GM19452 (cell line): ENCODE results near the gene RPL36.
"Not testable (repeated sequence)": the region's sequence is repeated elsewhere in the genome, so short reads cannot be mapped to it uniquely, and the experiment has no call there.

Source experiments
- ATAC-seq: cut with Tn5 transposase; IDR thresholded peaks from one replicate; pipeline ENCODE4 v1.9.1; 2021; ENCODE audit not compliant: unreplicated experiment

Gene RPL36

GRCh38 chr19:5688262-5688881 is 1.7 kb upstream of the RPL36 start:
- not testable (repeated sequence) for ATAC-seq

DNA sequence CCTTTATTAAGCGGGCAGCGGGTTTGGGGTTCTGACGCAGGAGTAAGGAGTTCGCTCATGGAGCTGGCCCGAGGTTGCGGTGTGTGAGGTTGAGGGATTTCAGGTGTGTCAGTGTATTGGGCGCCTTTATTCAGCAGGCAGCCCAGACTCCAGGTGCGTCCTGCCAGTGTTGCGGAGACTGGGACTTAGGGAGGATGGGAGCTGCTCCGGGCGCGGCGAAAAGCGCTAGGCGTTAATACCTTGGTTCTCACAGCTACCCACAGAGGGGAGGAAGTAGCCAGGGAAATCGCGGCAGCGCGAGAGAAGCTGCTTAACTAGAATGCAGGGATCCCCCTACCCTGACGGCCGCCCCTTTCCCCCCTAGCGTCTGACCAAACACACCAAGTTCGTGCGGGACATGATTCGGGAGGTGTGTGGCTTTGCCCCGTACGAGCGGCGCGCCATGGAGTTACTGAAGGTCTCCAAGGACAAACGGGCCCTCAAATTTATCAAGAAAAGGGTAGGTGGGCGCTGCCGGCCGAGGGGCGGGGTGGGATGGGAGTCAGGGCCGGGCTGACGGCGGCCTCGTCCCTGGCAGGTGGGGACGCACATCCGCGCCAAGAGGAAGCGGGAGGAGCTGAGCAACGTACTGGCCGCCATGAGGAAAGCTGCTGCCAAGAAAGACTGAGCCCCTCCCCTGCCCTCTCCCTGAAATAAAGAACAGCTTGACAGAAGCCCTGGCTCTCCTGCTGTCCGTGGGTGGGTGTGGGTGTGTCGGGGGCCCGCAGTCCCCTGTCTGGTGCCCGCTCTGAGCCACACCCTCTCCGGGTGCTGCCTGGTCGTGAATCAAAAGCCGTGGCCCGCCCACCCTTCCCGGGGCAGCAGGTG is 1.1 kb downstream of the RPL36 start:
- no peak for ATAC-seq

- no peak for ATAC-seq
Measured at GRCh38 chr19:5691822-5692722, 2.0 kb downstream of the RPL36 start.

- ATAC-seq: no peak
Measured at GRCh38 chr19:5692723-5693194, 2.7 kb downstream of the RPL36 start.

DNA sequence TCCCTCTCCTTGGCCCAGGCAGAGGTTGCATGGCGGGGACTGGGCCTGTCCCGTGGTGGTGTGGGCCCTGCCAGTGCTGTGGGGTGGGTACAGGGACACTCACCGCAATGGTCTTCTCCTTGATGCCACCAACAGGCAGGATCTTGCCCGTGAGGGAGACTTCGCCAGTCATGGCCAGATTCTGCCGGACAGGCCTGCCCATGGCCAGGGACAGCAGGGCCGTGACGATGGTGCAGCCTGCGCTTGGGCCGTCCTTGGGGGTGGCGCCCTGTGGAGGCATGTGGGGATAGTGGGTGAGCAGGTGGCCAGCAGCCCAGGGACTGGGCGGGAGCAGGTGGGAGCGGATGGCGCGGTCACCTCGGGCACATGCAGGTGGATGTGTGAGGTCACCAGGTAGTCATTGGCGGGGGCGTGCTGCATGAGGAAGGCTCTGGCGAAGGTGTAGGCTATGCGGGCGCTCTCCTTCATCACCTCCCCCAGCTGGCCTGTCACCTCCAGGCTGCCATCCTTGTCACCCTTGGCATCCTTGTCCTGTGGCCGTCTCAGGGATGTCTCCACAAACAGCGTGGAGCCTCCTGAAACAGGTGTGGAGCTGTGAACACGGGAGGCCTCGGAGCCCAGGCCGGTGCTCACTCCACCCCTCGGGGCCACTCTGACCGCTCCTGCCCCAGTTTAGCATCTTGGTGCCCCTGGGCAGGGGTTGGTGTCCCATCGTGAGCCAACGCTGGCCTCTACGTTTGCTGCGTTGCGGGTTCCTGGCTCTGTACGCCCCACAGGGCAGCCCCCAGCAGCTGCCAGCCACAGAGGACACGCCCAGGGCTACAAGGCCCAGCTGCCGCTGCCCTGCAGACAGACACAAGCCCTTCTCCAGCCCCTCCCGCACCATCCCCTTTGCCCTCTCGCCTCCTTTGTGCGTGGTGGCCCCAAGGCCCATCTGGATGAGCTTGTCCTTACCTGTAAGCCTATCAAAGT is 3.4 kb downstream of the RPL36 start:
- ATAC-seq: no peak

GRCh38 chr19:5694167-5694955 is 4.3 kb downstream of the RPL36 start:
- ATAC-seq: no peak

GRCh38 chr19:5694956-5695648 is 5.0 kb downstream of the RPL36 start:
- no peak for ATAC-seq

DNA sequence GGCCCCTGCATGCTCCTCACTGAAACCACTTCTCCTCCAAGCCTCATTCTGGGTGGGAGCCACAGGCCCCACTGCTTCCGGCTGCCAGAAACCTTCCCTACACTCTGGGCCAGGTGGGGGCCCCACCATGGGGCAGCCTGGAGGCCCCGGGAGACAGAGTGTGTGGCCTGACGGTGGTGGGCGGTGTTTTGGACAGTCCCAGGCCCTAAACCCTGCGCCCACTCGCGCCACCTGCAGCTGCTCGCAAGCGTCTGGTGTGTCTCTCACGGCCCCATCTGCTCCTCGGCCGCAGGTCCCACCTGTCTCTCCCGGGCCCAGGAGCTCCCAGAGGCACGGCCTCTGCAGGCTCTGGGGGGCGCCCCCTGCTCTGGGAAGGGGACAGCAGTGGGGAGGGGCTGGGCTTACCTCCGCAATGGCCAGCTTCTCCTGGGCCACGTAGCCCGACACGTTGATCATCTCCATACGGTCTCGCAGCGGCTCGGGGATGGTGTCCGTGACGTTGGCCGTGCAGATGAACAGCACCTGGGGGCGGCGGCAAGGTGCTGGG is 5.6 kb downstream of the RPL36 start:
- ATAC-seq: no peak

DNA sequence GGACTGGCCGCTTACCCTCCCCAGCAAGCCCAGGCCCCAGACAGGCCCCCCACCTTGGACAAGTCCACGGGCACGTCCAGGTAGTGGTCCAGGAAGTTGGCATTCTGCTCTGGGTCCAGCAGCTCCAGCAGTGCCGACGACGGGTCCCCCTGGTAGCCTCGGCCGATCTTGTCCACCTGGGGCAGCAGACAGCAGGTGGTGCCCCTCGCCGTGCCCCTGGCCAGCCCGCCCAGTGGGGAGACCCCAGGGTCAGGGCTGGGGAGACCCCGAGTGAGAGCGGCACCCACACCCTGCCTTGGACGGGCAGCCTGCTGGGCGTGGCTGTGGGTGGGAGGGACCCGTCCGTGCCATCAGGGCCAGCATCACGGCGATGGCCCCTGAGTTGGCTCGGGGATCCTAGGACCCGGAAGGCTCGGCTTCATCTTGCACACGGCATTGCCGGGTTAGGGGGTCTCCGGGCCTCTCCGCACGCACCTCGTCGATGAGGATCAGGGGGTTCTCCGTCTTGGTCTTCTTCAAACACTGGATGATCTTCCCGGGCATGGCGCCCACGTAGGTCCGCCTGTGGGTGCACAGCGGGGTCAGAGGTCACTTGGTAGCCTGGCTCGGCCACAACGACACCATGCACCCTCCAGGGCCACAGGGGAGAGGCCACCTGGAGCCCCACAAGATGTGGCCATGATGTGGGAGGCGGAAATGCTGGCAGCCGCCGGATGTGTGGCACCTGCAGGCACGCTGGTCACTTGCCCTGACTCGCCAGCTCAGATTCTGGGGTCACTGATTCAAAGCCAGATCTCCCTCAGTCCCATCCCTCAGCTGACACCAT is 6.3 kb downstream of the RPL36 start:
- ATAC-seq: no peak

- ATAC-seq: no peak
Measured at GRCh38 chr19:5697022-5697889, 7.2 kb downstream of the RPL36 start.

DNA sequence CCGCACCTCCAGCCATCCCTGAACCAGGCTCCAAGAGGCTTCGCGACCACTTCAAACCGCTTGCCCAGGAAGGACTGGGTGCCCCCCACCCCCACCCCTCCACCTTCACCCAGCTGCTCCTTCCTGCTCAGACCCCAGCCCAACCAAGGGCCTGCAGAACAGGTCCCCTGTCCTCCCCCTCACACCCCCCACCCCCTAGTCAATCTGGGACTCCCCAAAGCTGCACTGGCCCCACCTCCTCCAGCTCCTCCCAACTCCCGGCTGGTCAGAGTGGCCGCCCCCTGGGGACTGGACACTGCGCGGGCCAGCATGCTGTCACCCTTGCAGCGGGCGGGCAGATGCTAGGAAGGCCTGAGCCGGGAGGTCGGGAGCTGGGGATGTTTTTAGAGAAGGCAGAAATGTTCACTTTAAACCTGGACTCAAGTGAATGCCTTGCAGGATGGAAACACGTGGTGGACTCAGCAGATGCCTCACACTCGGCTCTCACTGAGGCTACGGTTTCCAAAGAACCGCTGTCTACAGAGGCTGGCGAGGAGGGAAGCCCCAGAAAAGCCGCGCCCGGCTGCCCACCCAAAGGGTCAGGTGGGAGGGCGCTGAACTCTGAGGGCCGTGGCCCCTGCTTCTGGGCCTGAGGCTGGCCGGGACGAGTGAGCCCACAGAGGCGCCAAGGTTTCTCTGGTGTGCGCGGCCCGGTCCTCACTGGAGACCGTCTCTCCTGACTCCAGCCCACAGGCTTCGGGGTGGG is 8.0 kb downstream of the RPL36 start:
- ATAC-seq: no peak

GRCh38 chr19:5698635-5699422 is 8.7 kb downstream of the RPL36 start:
- no peak for ATAC-seq

DNA sequence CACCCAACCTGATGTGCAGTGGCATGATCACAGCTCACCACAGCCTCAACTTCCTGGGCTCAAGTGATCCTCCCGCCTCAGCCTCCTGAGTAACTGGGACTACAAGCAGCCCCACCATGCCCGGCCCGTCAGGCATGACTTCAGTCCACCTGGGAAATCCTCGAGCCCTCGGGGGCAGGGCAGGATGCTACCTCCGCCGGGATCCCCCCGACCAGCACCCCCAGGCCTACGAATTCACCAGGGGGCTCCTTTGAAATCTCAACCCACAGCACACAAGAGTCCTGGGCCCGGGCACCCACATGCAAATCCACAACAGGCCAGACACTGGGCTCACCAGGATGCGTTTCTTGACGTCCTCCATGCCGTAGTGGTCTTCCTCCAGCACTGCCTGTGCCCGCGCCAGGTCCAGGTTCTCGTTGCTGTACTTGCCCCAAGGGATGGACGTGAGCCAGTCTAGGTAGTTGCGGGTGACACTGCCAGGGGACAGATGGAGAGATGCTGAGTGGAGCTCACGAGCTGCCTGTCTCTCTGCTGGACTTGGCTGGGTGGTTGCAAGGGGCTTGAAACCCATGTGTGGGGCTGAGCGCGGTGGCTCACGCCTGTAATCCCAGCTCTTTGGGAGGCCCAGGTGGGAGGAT is 10.5 kb downstream of the RPL36 start:
- no peak for ATAC-seq

DNA sequence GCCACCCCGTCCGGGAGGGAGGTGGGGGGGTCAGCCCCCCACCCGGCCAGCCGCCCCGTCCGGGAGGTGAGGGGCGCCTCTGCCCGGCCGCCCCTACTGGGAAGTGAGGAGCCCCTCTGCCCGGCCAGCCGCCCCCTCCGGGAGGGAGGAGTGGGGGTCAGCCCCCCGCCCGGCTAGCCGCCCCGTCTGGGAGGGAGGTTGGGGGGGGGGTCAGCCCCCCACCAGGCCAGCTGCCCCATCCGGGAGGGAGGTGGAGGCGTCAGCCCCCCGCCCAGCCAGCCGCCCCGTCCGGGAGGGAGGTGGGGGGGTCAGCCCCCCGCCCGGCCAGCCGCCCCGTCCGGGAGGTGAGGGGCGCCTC is 11.9 kb downstream of the RPL36 start:
- ATAC-seq: not testable (repeated sequence)
